Neural crest cell (in vitro differentiated cells): Measurements from ENCODE around the gene MTHFSD. TPM values are rescaled to one million over a fixed set of nuclear protein-coding genes. Genes with fewer than 3 reads are reported as not detected.
A peak's percentile ranks its signal among the peaks of the same experiment; 100 is the strongest.

Source experiments
- DNase-seq: peaks from one replicate; pipeline ENCODE4 v3.0.0; 2021; ENCODE audit warnings: low read depth, mixed read lengths, low spot score
- H3K27ac Mint-ChIP-seq: one replicate; pipeline ENCODE4 v1.8.0; 2021; ENCODE audit warnings: mild to moderate bottlenecking, mixed read lengths; ENCODE audit not compliant: unreplicated experiment
- H3K27me3 Mint-ChIP-seq: 2 replicates; pipeline ENCODE4 v1.8.0; 2021; ENCODE audit warnings: low read depth, mild to moderate bottlenecking, mixed read lengths
- H3K36me3 Mint-ChIP-seq: 2 replicates; pipeline ENCODE4 v1.8.0; 2021; ENCODE audit warnings: low read depth, mild to moderate bottlenecking, mixed read lengths
- H3K4me1 Mint-ChIP-seq: 2 replicates; pipeline ENCODE4 v1.8.0; 2021; ENCODE audit warnings: mixed read lengths
- H3K4me3 Mint-ChIP-seq: one replicate; pipeline ENCODE4 v1.8.0; 2021; ENCODE audit warnings: mild to moderate bottlenecking, mixed read lengths
- H3K9me3 Mint-ChIP-seq: 2 replicates; pipeline ENCODE4 v1.8.0; 2021; ENCODE audit warnings: mixed read lengths
- total RNA-seq: library from RNA; stranded (reverse); gene quantifications from 2 replicates; pipeline ENCODE4 v1.2.1, GENCODE V29; 2021
- TF ChIP-seq, protein P1 (sequence below): fragments of 200-600 bp; sonication (generic); conservative IDR thresholded peaks from 2 replicates; pipeline ENCODE4 v1.5.0; 2021; ENCODE audit warnings: antibody characterized with exemption, mild to moderate bottlenecking

The MTHFSD gene
- total RNA-seq, 1 donor from 2014 or later = 14.0 TPM

- Mint-ChIP-seq H3K36me3 (peaks cover 2% of the 10 kb centered on the region), H3K4me1 (peaks cover 17% of the 10 kb centered on the region), H3K4me3 (no peak overlapping the region), H3K27me3 (peaks cover 91% of the 10 kb centered on the region), H3K9me3 (no peaks in the 10 kb centered on the region), H3K27ac (no peak overlapping the region)
- TF ChIP-seq, protein P1, sequence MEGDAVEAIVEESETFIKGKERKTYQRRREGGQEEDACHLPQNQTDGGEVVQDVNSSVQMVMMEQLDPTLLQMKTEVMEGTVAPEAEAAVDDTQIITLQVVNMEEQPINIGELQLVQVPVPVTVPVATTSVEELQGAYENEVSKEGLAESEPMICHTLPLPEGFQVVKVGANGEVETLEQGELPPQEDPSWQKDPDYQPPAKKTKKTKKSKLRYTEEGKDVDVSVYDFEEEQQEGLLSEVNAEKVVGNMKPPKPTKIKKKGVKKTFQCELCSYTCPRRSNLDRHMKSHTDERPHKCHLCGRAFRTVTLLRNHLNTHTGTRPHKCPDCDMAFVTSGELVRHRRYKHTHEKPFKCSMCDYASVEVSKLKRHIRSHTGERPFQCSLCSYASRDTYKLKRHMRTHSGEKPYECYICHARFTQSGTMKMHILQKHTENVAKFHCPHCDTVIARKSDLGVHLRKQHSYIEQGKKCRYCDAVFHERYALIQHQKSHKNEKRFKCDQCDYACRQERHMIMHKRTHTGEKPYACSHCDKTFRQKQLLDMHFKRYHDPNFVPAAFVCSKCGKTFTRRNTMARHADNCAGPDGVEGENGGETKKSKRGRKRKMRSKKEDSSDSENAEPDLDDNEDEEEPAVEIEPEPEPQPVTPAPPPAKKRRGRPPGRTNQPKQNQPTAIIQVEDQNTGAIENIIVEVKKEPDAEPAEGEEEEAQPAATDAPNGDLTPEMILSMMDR = no peak
- no peak for DNase-seq
These were observed 45.1 kb downstream of the MTHFSD start for GRCh38 chr16:86509759-86510464.

GRCh38 chr16:86508947-86509758 lies 45.9 kb downstream of the MTHFSD start:
- Mint-ChIP-seq H3K36me3 (peaks cover 2% of the 10 kb centered on the region), H3K27ac (no peak overlapping the region), H3K4me1 (peaks cover 17% of the 10 kb centered on the region), H3K27me3 (peaks cover 91% of the 10 kb centered on the region), H3K9me3 (no peaks in the 10 kb centered on the region), H3K4me3 (peak overlapping the region; percentile 54)
- TF ChIP-seq, protein P1 = no peak
- no peak for DNase-seq

DNA sequence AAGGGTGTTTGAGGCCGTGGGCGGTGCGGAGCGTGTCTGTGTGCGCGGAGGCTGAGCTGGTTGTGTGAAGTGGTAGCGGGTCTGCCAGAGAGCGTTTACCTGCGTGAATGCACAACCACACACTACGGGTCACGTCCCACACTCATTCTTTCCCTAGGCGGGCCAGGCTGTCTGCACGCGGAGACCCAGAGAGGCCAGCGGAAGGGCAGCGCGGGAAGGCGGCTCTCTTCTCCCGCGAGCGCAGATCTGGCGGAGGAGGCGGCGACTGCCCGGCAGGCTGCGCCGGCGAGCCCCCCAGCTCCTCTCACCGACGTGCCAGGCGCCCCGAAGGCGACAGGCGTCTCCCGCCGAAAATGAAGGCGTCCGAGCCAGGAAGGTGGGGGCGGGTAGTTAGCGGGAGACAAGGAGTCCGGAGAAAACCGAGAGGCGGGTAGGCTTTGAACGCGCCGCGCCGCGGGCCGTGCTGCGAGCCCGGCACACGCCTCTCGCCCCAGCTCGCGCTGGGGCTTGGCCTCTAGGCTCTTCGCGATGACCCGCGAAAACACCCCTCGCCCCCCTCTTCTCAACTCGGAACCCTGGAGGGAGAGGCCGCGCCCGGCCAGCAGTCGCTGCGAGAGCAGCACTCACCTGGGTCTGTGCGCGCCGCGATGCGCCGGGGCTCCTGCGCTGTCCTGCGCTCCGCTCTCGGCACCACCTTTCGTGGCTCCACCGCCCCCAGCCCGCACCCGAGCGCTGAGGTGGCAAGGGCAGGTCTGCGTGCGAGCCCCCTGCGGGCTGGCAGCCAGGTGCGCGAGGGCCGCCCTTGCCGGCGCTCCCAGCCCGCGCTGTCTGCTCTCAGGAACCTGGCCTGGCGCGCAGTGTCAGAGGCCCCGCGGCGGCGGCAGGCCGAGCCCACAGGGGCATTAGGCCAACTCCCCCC lies 46.7 kb downstream of the MTHFSD start:
- no peak for DNase-seq

DNA sequence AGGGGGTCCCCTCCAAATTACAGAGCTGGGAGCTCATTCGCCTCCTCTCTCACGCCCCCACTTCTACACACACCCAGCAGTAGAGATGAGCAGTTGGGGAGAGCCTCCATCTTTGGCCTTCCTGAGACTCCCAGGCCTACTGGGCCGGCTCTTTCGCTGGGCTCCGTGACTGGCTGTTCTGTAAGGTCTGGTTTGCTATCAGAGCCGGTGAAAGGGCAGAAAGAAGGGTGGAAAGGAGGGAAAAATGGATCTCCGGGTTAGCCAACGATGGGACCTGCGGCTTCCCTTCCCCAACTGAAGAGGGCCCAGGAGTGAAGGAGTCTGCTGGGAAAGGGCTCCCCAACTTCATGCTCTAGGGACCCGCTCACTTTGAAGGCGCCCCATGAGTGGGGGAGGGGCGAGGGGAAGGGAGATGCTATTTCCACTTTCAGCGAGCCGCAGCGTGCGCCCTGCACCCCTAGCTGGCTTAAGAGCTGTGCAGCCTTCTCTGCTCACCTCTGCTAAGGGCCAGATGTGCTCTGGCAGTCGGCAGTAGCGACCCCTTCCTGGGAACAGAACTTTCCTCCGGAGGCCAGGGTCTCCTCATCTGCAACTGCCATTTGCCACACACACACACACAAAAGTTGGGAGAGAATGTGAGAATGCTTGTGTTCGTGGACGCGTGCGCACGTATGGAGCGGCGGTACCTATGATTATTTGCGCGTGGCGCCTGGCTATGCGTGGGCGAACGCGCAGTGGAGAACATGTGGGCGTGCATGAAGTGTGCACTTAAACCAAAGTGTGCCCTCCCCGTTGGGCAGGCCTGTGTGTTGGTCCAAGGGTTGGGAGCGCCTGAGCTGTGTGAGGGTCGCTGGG lies 47.6 kb downstream of the MTHFSD start:
- H3K4me3 Mint-ChIP-seq = peak overlapping the region; percentile 56
- peaks cover 17% of the 10 kb centered on the region for H3K4me1 Mint-ChIP-seq
- no peak overlapping the region for H3K27ac Mint-ChIP-seq
- TF ChIP-seq, protein P1 = no peak
- peaks cover 91% of the 10 kb centered on the region for H3K27me3 Mint-ChIP-seq
- no peaks in the 10 kb centered on the region for H3K36me3 Mint-ChIP-seq
- no peaks in the 10 kb centered on the region for H3K9me3 Mint-ChIP-seq
- DNase-seq = no peak

More for the DNA sequence above, 46.7 kb downstream of the MTHFSD start:
- Mint-ChIP-seq H3K36me3 (no peaks in the 10 kb centered on the region), H3K9me3 (no peaks in the 10 kb centered on the region), H3K4me1 (peaks cover 17% of the 10 kb centered on the region), H3K27me3 (peaks cover 91% of the 10 kb centered on the region), H3K4me3 (peak overlapping the region; percentile 27), H3K27ac (no peak overlapping the region)
- TF ChIP-seq, protein P1 = no peak
